ENCODE data around the gene ZNF618.

The ZNF618 gene

GRCh38 chr9:113853333-113853732, 22.8 kb upstream of the ZNF618 start:
- TF ChIP-seq CTCF (conservative IDR thresholded peaks at IDR 0.05; ENCODE audit: low read depth, low read length) = peak; percentile 54
- no peak for DNase-seq (ENCODE audit: low read depth)
- H3K4me3 ChIP-seq (ENCODE audit: low read depth, low read length) = no peak overlapping the region

- H3K4me3 ChIP-seq (ENCODE audit: low read depth, low read length) = no peak overlapping the region
- no peak for TF ChIP-seq CTCF (conservative IDR thresholded peaks at IDR 0.05; ENCODE audit: low read depth, low read length)
- no peak for DNase-seq (ENCODE audit: low read depth)
Measured at GRCh38 chr9:113854310-113854709, 21.8 kb upstream of the ZNF618 start.

GRCh38 chr9:113857875-113858274, 18.2 kb upstream of the ZNF618 start:
- no peak overlapping the region for H3K4me3 ChIP-seq (ENCODE audit: low read depth, low read length)
- no peak for TF ChIP-seq CTCF (conservative IDR thresholded peaks at IDR 0.05; ENCODE audit: low read depth, low read length)
- no peak for DNase-seq (ENCODE audit: low read depth)

- TF ChIP-seq CTCF (conservative IDR thresholded peaks at IDR 0.05; ENCODE audit: low read depth, low read length) = no peak
- no peak for DNase-seq (ENCODE audit: low read depth)
- no peak overlapping the region for H3K4me3 ChIP-seq (ENCODE audit: low read depth, low read length)
Measured at GRCh38 chr9:113858282-113858681, 17.8 kb upstream of the ZNF618 start.

GRCh38 chr9:113863345-113863744, 12.8 kb upstream of the ZNF618 start:
- DNase-seq (ENCODE audit: low read depth) = no peak
- H3K4me3 ChIP-seq (ENCODE audit: low read depth, low read length) = no peak overlapping the region
- TF ChIP-seq CTCF (conservative IDR thresholded peaks at IDR 0.05; ENCODE audit: low read depth, low read length) = no peak

GRCh38 chr9:113868501-113868900, 7.6 kb upstream of the ZNF618 start:
- H3K4me3 ChIP-seq (ENCODE audit: low read depth, low read length) = no peak overlapping the region
- DNase-seq (ENCODE audit: low read depth) = no peak
- TF ChIP-seq CTCF (conservative IDR thresholded peaks at IDR 0.05; ENCODE audit: low read depth, low read length) = no peak

- no peak for TF ChIP-seq CTCF (conservative IDR thresholded peaks at IDR 0.05; ENCODE audit: low read depth, low read length)
- no peak overlapping the region for H3K4me3 ChIP-seq (ENCODE audit: low read depth, low read length)
- DNase-seq (ENCODE audit: low read depth) = no peak
Measured at GRCh38 chr9:113872485-113873143, 3.5 kb upstream of the ZNF618 start.

Measured in choroid plexus epithelial cell (primary cell).